Omental fat pad (tissue), 4 donors: Measurements from ENCODE around the gene P4HA1. TPM values are rescaled to one million over a fixed set of nuclear protein-coding genes. Genes with fewer than 3 reads are reported as not detected.

Experiments
- ATAC-seq: fragments of 150-250 bp; one replicate; pipeline ENCODE4 v1.9.1; 2016; ENCODE audit warnings: mild to moderate bottlenecking, moderate library complexity; ENCODE audit not compliant: low FRiP score
- DNase-seq: peaks from one replicate; pipeline ENCODE4 v3.0.0-alpha.2; 2019; ENCODE audit warnings: low spot score
- CTCF ChIP-seq, 3 donors: fragments of 450-650 bp; IDR thresholded peaks; one replicate each; pipeline ENCODE4 v1.5.1; 2016 to 2017; ENCODE audit warnings: antibody characterized with exemption in 3 of 3, mild to moderate bottlenecking in 3 of 3, moderate library complexity in 2 of 3
- total RNA-seq, 4 donors: library from RNA; depleted of rRNA; stranded (reverse); fragments of >200 nt; gene quantifications; one replicate each; pipeline ENCODE4 v1.1.0, GENCODE V29; 2016

P4HA1 gene
- total RNA-seq: 10 to 100 TPM; 22.0 to 41.4 (median 37.8) TPM

GRCh38 chr10:73096449-73097304 lies at the start of gene P4HA1:
P4HA1 (minus strand) TSS chr10:73096866; CDS start chr10:73074883, 21,983 bp downstream.
- ATAC-seq (peak; percentile 100), DNase-seq (peak; percentile 94)
- peak in 1 of 3 donors; percentile 53 for TF ChIP-seq CTCF (IDR thresholded peaks at IDR 0.05)

DNA sequence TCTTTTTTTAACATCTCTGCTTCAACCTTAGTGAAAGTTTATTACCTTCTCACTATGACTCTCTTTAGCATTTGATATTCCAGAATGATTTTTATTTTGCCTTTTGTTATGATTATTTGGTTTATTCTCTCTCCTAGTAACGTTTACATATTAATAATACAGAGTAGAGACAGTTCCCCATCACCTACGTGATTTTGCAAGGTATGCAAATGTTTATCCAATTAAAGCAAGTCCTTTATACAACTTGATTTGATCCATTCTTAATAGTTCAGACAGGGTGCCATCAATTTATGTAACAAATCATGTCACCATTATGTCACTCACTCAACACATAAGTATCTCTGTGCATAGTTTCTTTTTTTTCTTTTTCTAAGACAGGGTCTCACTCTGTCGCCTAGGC lies 44.9 kb upstream of the P4HA1 start:
- ATAC-seq (no peak), DNase-seq (no peak)
- no peak for TF ChIP-seq CTCF (IDR thresholded peaks at IDR 0.05)

GRCh38 chr10:73139251-73139650 lies 42.6 kb upstream of the P4HA1 start:
- DNase-seq (no peak), ATAC-seq (no peak)
- TF ChIP-seq CTCF (IDR thresholded peaks at IDR 0.05): no peak

DNA sequence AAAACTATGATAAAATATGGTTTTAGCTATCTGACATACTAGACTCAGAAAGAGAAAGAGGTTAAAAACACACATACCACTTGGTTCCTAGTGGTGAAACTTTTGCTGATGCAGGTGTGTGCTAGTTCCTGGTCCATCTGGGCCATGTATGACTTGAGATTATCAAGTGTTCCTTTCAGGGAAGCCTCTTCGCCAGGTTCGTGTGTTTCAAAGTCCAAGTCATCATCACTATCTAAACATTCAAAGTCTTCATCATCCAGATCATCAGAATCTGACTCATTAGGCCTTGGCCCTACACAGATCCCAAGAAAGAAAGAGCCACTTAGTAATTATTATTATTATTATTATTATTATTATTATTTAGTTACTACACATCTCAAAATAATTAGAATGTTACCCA lies 40.0 kb upstream of the P4HA1 start:
- TF ChIP-seq CTCF (IDR thresholded peaks at IDR 0.05): no peak
- DNase-seq (no peak), ATAC-seq (no peak)

DNA sequence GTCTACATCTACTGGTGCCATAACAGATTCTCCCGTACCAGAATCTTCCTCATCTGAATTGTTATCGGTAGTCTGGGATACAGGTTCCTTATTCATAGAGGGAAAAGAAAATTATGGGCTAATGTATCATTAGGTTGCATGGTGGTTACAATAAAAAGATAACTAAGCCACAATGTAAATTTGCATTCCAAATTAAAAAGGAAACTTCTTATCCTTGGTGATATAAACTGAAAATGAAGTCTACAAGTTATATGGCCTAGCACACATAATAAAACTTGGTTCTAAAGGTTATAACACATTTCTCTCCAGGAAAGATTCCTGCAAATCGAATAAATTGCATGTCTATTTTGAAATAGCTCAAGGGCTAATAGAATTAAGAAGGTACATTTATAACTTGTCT lies 38.1 kb upstream of the P4HA1 start:
- ATAC-seq (no peak), DNase-seq (no peak)
- TF ChIP-seq CTCF (IDR thresholded peaks at IDR 0.05): no peak

GRCh38 chr10:73131913-73132686 lies 35.4 kb upstream of the P4HA1 start:
- no peak for TF ChIP-seq CTCF (IDR thresholded peaks at IDR 0.05)
- no peak for ATAC-seq
- DNase-seq: no peak
